COLO668 (cell line): ENCODE measurements around the gene DRD1.

ENCODE experiments used
- DNase-seq: peaks from one replicate; lab custom pipeline; 2025; ENCODE audit not compliant: unreplicated experiment; lab: John Stamatoyannopoulos, UW

DRD1 gene

DNA sequence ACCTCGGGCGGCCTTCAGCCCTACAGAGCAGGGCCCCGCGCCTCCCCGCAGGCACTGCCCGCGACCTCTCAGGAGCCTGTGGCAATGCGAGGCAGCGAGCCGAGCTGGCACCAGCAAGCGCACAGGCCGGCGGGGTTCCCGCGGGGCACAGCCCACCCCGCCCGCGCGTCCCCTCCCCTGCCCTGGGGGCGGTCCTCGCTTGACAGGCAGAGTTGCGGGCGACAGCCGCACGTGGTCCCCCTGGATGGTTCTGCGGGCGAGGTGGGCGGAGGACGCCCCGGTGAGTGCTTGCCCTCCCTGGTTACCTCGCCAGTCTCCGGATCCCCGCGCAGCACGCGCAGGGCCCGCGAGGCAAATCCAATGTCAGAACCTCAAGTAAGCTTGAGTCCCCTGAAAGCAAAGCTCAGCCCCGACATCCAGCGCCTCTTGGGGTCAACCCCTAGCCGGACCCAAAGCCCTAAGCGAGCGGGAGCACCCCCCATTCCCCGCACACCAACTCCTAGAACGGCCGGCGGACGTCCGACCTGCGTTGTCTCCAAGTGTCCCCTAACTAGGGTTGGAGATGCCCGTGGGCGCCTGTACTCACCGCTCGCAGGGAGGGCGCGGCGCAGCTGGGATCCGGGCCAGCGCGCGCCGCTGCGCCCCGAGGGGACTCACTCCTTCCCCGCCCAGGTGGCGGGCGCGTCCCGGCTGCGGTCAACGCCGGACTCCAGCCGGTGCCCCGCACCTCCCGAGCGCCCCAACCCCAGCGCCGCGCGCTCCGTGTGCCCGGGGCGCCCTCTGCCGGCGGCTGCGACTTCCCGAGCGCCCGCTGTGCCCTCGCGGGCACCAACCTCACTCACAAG is at the start of gene DRD1:
Gene DRD1 (minus strand): TSS at position 123 of the 845 bp plus-strand sequence. CDS start 1,083 bp downstream, outside the sequence.
- DNase-seq: peak; percentile 76

DNA sequence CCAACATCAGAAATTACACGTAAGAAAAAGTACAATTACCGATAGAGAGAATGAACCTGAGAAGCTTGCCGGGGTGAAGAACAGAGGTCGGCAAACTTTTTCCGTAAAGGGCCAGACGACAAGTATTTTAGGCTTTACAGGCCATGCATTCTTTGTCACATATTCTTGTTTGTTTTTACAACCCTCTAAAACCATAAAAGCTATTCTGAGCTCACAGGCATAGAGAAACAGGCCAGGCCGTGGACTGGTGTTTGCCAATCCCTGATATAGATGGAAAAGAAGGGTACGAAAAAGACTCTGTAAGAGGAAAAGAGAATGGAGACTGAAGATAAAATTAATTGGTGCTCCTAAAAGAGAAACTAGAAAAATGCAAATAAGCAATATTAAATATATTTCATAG is 49.7 kb upstream of the DRD1 start:
- no peak for DNase-seq

DNA sequence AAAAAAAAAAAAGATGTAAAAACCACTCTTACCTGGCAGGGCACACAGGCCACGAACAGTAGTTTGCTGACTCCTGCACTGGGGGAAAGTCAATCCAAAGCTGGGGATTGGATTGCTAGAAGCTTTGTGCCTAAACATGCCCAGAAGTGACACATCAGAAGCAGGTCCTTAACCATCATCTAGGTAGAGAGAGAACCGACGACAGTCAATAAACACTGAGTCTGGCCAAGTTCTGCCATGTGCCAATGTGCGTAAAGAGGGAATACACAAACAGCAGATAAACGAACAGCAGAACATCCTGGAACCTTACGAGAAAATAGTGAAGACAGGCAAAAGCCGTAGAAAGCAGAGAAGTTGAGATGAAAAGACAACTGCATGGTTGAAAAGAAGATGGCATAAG is 49.3 kb upstream of the DRD1 start:
- no peak for DNase-seq

DNA sequence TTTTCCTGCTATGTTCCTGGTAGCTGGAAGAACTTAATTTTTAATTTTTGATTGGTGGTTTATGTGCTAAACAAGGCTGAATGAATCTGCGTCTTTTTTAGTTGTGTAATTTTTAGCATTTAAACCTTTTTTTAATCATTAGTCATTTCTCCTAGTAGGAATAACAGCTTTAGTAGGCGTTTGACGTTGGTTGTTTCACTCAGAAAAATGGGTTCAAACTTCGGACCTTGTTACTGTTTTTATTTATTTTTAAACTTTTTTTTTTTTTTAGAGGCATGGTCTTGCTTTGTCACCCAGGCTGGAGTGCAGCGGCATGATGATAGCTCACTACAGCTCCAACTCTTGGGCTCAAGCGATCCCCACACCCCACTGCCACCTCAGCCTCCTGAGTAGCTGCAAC is 47.2 kb upstream of the DRD1 start:
- no peak for DNase-seq

DNA sequence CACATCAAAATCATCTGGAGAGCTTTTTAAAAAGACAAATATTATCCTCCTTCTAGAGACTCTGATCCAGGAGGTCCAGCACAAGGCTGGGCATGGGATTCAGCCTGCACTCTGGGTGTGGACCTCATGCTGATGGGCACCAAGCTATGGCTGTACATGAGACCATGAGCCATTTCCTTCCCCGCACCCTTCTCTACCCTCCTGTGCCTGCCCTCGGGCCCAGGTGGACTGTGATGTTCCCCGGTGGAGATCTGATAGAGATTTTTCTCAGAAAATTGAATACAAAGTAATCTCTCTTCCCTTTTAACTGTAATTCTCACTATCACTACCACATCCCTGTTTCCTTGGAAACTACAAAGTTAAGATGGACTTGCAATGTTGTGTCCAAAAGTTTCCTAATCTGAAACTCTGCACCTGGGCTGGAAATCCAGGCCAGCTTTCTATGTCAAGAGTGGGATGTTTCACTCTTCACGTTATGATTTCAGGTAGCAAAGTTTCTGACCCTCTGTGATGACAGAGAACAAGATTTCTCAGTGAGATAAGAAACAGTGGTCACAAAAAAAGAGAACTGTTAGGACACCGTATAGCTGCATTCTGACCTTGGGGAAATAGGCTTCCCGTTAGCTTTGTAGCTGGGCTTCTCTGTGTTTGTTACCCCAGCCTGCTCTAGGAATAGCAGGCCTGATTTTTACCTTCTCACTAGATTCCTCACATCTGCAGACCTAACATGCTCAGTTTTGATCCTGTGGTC is 45.9 kb upstream of the DRD1 start:
- DNase-seq: no peak

DNA sequence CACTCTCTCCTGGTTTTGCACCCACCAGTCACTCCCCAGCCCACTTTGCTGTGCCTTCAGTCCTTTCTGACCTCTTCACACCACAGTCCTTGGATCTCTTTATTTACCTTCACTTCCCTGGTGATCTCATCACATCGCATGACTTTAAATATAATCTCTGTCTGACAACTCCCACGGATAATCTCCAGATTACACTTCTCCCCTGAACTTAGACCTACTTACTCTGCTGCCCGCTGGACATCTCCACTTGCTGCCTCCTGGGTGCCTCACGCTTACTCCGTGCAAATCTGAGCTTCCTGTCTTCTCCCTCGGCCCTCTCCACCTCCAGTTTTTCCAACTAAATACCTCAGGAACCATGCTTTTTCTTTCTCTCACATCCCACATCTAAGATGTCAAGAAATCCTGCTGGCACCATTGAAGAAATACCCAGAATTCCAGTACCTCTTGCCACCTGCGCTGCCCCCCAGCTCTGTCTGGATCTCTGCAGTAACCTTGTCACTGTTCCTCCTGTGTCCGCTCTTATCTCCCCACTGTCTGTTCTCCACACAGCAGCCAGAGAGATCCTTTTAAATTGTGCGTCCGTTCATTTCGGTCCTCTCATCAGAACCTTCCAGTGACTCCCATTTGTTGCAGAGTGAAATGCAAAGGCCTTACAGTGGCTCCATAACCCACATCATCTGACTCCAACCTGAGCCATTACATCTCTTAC is 43.7 kb upstream of the DRD1 start:
- DNase-seq: no peak

DNA sequence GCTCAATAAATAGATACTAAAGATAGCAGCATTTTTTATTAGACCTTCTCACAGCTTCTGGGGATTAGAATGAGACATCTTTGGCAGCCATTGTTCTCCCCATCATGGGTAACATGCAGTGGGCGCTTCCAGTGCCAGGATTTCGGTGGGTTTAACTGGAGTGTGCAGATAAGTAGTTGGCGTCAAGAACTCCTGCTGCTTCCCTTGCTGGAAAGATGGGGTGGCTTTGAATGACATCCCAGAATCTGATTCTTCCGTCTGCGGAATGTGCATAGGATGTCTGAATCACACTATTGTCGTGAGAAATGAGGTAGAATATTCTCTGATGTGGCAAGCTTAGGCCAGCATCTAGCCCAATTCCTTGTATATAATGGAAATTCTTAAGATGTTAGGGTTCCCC is 41.6 kb upstream of the DRD1 start:
- DNase-seq: no peak

DNA sequence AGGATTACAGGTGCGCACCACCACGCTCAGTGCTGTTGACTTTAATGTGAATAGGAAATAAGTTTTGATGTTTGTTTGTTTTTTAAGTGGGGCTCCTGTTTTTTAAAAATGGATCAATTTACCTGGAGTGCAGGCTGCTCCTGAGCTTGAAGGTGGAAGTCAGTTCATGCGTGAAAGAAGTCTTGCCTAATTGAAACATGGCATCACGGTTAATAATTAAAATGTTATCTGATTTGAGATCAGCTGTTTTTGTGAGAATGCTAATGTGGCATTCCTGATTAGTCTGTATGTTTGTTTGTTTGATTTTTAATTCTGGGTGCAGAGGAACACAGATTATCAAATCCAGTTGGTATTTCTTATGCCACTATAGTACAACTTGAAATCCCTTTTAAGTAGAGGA is 40.8 kb upstream of the DRD1 start:
- DNase-seq: no peak

DNA sequence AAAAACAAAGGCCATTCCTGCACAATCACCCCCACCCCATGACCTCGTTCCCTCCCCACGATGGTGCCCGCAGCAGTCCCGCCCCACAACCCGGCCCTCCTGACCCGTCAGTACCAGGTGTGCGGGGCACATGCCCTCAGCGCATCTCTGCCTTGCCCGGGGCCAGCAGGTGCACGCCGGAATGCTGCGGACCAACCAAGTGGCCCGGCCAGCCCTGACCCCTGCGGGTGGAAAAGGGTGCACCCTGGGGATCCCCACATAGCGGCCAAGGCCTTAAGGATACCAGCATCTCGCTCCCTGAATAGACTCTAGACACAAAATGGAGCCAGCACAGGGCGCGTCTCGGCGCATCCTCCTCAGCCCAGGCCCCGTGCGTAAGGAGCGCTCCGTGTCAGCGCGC is 40.3 kb upstream of the DRD1 start:
- DNase-seq: no peak

DNA sequence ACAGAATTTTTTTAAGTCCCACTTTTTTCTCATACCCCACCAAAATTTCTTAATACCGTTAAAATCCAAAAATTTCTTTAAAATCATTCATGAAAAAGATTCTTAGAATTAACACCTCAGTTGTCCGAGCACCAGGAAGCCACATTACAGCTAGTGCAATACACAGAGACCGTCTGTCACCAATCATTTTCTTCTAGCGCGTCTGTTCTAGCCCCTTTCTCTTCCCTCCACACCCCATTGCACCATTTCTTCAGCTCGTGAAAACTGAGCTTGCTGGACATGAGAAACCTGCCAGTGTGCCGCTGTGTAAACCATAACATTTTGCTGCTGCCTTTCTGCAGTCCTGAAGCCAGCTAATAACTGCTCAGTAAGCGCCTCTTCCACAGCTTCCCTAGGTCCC is 39.4 kb upstream of the DRD1 start:
- no peak for DNase-seq

DNA sequence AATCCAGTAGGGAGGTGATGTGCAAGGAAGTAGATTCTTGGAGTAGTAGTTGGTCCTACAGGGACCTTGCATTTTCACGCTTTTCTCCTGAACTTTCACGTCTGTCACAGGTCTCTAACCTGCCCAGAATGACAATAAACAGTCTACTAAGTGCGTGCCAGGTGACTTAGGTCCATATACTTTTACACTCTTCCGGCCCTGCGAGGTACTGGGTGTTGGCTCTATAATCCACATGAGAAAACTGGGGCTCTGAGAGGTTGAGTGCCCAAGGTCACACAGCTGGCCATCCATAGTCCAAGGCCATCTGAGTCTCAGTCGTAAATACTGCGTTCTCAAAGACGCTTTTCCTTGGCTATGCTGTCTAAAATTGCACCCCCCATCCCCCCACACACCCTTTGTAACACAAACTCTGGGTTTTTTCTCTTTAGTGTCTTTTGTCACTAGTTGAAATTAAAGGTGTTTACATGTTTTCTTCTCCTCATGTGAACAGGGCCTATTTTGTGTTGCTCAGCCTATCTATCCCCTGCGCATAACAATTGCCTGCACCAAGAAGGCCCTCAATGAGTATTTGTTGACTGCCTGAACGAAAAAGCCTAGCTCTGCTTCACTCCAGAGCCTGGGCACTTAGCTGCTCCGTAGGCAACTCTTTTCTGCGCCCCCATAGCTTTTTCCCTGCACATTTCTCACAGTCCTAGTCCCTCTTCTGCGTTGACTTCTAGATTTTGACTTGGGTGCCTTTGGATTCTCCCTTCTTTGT is 35.3 kb upstream of the DRD1 start:
- DNase-seq: no peak

DNA sequence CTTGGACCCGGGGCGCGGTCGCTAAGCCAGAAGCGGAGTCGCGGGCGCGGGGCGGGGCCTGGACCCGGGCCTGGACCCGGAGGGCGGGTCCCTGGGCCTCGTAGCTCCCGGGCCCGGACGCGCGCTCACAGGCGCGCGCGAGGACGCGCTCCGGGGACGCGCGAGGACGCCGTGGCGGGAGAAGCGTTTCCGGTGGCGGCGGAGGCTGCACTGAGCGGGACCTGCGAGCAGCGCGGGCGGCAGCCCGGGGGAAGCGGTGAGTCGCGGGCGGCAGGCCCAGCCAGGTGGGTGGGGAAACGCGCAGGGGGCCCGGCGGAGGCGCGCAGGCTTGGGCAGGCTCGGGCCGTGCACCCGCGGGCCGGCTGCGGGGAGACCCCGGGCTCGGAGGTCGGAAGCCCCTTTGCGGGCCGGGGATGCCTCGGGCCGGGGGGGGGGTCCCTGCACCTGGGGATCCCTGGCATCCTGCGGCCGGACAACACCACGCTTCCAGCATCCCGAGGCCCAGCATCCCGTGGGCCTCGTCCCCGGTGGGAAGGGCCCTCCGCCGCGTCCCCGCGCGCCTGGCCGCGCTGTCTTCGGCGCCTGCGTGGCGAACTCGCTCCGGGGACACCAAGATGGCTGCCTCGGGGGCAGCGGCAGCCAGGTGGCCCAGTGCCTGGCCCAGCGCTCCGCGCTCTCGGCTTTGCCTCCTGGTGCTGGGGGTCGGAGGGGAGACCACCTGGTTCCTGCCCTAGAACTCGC is 34.6 kb upstream of the DRD1 start, which contains the start of gene SFXN1:
Gene SFXN1 (plus strand): TSS at position 177 of the 741 bp plus-strand sequence. CDS start 13,544 bp downstream, outside the sequence.
- peak; percentile 88 for DNase-seq

DNA sequence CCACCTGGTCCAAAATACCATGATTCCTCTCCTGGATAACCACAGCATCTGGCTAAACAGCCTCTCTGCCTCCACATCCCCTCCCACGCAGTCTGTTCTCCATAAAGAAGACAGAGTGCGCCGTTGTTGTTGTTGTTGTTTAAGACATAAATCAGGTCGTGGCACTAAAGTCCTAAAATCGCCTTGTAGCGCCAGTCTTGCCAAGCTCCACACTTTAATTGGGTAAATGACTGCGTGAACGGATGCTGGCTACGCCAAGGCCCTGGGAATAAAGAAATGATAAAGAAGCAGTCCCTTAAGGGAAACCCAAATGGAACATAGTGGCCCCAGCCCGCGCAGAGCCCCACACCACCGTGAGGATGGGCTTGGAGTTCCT is 34.0 kb upstream of the DRD1 start:
- DNase-seq: no peak

DNA sequence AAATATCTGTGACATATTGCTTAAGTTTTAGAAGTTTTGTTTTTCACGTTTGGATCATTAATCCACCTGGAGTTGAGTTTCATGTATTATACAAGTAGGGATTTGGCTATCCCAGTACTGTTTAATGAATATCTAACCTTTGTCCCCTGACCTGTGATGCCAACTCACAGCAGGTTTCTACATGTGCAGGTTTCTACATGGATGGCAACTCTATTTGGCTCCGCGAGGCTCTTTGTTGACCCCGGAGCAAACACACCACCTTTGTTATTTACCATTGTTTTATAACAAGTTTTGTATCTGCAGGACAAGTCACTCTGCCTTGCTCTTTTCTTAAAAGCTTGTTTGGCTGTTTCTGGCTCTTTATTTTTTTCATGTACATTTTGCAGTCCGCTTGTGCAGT is 33.5 kb upstream of the DRD1 start:
- no peak for DNase-seq

DNA sequence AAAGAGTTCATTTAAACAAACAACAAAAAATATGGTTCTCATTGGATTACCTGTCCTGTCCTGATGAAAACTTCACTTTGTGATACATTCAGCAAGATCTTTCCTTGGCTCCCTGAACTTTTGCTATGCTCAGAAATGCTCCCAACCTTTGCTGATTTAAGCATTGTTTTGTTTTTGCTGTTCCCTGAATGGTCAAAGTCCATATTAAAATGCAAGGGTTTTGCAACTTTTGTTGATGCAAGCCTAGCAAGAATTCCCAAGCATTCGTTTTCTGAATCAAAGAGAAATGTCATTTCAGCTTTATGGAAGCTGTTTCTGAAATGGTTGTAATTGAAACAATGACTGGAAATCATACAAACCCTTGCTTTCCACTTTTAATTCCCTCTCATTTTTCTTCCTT is 31.3 kb upstream of the DRD1 start:
- DNase-seq: no peak

DNA sequence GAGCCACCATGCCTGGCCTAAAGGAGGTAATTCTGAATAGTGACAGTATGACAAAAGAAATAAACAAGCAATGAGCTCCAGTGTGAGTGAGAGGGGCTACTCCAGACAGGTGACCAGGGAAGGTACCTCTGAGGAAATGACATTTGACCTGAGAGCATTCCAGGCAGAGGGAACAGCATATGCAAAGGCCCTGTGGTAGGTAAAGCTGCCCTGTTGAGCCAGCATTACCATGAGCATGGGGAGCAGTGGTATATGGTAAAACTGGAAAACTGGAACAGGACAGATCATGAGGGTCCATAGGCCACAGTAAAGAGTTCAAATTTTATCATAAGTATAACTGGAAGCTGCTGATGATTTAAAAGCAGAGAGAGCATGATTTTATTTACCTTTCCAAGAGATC is 28.4 kb upstream of the DRD1 start:
- DNase-seq: no peak

DNA sequence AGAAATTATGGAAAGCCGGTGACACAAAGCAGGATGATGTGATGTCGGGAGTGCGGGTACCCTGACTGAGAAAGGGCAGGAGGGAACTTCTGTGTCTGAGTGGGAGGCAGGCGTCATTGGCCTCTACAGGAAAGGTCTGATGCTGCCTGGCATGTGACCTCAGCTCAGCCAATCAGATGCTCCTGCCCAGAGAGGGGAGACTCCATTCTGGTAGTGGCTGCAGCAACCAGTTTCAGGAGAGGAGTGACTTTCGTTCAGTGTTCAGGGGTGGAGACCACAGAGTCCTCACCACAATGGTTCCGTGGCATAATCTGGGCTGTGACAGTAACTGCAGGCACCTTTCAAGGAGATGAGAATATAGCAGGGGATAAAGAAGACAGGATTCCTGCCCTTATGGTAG is 27.6 kb upstream of the DRD1 start:
- DNase-seq: no peak

DNA sequence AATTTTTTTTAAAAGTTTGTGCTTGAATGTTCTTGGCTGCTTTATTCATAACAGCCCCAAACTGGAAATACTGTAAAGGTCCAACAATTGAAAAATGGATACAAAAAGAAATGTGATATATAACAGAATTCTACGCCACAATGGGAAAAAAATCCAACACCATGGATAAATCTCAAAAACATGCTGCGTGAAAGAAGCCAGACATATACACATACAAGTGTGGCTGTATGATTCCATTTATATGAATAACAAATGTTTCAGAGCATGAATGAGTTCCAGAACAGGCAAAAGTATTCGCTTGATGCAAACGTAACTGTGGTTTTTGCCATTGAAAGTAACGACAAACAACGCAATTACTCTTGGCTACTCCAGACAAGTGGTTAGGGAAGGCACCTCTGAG is 27.2 kb upstream of the DRD1 start:
- no peak for DNase-seq

DNA sequence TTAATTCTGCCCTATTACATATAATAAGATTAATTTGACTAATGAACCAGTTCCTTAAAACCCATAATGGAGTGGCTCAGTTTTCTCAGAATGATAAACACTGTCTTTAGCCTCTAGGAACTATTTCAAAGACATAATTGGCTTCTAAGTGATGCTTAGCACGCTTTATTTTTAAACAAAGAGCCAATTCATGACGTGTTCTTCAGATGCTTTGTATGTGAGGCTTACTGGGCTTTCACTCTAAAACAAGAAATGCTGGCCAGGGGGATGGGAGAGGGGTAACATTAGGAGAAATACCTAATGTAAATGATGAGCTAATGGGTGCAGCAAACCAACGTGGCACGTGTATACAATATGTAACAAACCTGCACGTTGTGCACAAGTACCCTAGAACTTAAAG is 26.8 kb upstream of the DRD1 start:
- no peak for DNase-seq

DNA sequence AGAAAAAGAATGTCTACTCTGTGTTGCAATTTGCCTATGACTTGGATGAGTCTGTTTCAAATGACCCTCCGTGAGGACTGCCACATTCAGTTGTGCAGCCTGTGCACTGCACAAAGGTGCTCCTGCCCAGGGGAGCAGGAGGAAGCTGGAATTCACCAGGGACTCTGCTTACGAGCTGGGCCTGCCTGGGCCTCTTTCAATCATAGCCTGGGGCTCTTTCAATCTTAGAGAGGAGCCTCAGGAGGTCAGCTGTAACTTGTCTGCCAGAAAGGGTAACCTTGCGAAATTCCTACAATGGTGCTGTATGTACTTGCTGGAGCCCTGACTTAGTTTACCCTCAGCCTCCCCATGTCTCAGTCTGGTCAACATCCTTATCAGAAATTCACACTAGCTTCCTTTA is 25.9 kb upstream of the DRD1 start:
- DNase-seq: no peak
